GM23338 (cell line): ENCODE data around the gene PPHLN1. TPM values are rescaled to one million over a fixed set of nuclear protein-coding genes. Genes with fewer than 3 reads are reported as not detected.
A peak's percentile ranks its signal among the peaks of the same experiment; 100 is the strongest.

ENCODE experiments used
- ATAC-seq: fragments of 200-7000 bp; cut with Tn5 transposase; 3 replicates; pipeline ENCODE4 v1.9.1; 2020
- DNase-seq: peaks from one replicate; pipeline ENCODE4 v3.0.0-alpha.2; 2015; ENCODE audit warnings: low spot score
- H2AFZ ChIP-seq: fragments of 200-600 bp; sonication (generic); 2 replicates; pipeline ENCODE4 v1.8.0; 2016; ENCODE audit warnings: antibody characterized with exemption, mild to moderate bottlenecking, moderate library complexity
- H3F3A ChIP-seq: fragments of 200-600 bp; sonication (generic); replicated peaks from 2 replicates; pipeline ENCODE4 v1.8.0; 2017; ENCODE audit warnings: antibody characterized with exemption, mixed run types, low read depth
- H3K27ac ChIP-seq: fragments of 200-600 bp; sonication (generic); 2 replicates; pipeline ENCODE4 v1.6.1; 2016; ENCODE audit warnings: low read depth
- H3K27me3 ChIP-seq: fragments of 200-600 bp; sonication (generic); 2 replicates; pipeline ENCODE4 v1.8.0; 2016; ENCODE audit warnings: mild to moderate bottlenecking, mixed run types, moderate library complexity; ENCODE audit not compliant: insufficient read depth
- H3K36me3 ChIP-seq: fragments of 200-600 bp; sonication (generic); 2 replicates; pipeline ENCODE4 v1.8.0; 2016; ENCODE audit warnings: mild to moderate bottlenecking; ENCODE audit not compliant: insufficient read depth
- H3K4me1 ChIP-seq: fragments of 200-600 bp; sonication (generic); 2 replicates; pipeline ENCODE4 v1.8.0; 2016; ENCODE audit warnings: mild to moderate bottlenecking, moderate library complexity; ENCODE audit not compliant: insufficient read depth
- H3K4me2 ChIP-seq: fragments of 200-600 bp; sonication (generic); 2 replicates; pipeline ENCODE4 v1.7.1; 2017; ENCODE audit warnings: mixed run types
- H3K4me3 ChIP-seq: fragments of 200-600 bp; sonication (generic); 2 replicates; pipeline ENCODE4 v1.6.1; 2016; ENCODE audit warnings: mixed run types
- H3K79me2 ChIP-seq: fragments of 200-600 bp; sonication (generic); replicated peaks from 2 replicates; pipeline ENCODE4 v1.8.0; 2017; ENCODE audit warnings: mild to moderate bottlenecking; ENCODE audit not compliant: insufficient read depth
- H3K9me2 ChIP-seq: fragments of 200-600 bp; sonication (generic); 2 replicates; pipeline ENCODE4 v1.8.0; 2017; ENCODE audit not compliant: insufficient read depth
- H4K20me1 ChIP-seq: fragments of 200-600 bp; sonication (generic); replicated peaks from 2 replicates; pipeline ENCODE4 v1.8.0; 2017; ENCODE audit warnings: mild to moderate bottlenecking; ENCODE audit not compliant: insufficient read depth
- H3K27ac Mint-ChIP-seq: 2 replicates; pipeline ENCODE4 v1.8.0; 2020; ENCODE audit warnings: inconsistent platforms, mild to moderate bottlenecking, moderate library complexity, mixed read lengths
- H3K27me3 Mint-ChIP-seq: 3 replicates; pipeline ENCODE4 v1.8.0; 2022; ENCODE audit warnings: low read depth, mild to moderate bottlenecking, moderate library complexity, mixed read lengths, inconsistent platforms; ENCODE audit not compliant: insufficient read depth, poor library complexity
- H3K36me3 Mint-ChIP-seq: 3 replicates; pipeline ENCODE4 v1.8.0; 2021; ENCODE audit warnings: low read depth, mild to moderate bottlenecking, inconsistent platforms, moderate library complexity, mixed read lengths
- H3K4me1 Mint-ChIP-seq: 3 replicates; pipeline ENCODE4 v1.8.0; 2020; ENCODE audit warnings: mild to moderate bottlenecking, inconsistent platforms, mixed read lengths
- H3K4me3 Mint-ChIP-seq: 3 replicates; pipeline ENCODE4 v1.8.0; 2021; ENCODE audit warnings: moderate library complexity, mild to moderate bottlenecking, inconsistent platforms, mixed read lengths
- H3K9me3 Mint-ChIP-seq: 3 replicates; pipeline ENCODE4 v1.8.0; 2020; ENCODE audit warnings: moderate library complexity, mild to moderate bottlenecking, inconsistent platforms, mixed read lengths
- CREB1 ChIP-seq: fragments of 250-450 bp; sonication (Bioruptor Pico); IDR thresholded peaks from 2 replicates; pipeline ENCODE4 v1.5.0; 2020; ENCODE audit warnings: low read depth, mild to moderate bottlenecking, moderate library complexity
- ETS1 ChIP-seq: IDR thresholded peaks from 2 replicates; pipeline ENCODE4 v1.6.1; 2016; ENCODE audit warnings: antibody characterized with exemption
- EZH2 ChIP-seq: fragments of 200-600 bp; sonication (generic); IDR thresholded peaks from one replicate; pipeline ENCODE4 v1.8.0; 2017; ENCODE audit warnings: antibody characterized with exemption, mild to moderate bottlenecking, low read depth; ENCODE audit not compliant: unreplicated experiment
- EZH2phosphoT487 ChIP-seq: fragments of 200-600 bp; sonication (generic); IDR thresholded peaks from one replicate; pipeline ENCODE4 v1.8.1; 2018; ENCODE audit warnings: antibody characterized with exemption; ENCODE audit not compliant: unreplicated experiment
- JUNB ChIP-seq: IDR thresholded peaks from one replicate; pipeline ENCODE4 v1.6.1; 2016; ENCODE audit warnings: antibody characterized with exemption; ENCODE audit not compliant: unreplicated experiment
- NANOG ChIP-seq: IDR thresholded peaks from 2 replicates; pipeline ENCODE4 v1.6.1; 2016; ENCODE audit warnings: antibody characterized with exemption, borderline replicate concordance
- POLR2AphosphoS5 ChIP-seq: IDR thresholded peaks from 2 replicates; pipeline ENCODE4 v1.6.1; 2016; ENCODE audit warnings: antibody characterized with exemption, low read depth
- STAT1 ChIP-seq: IDR thresholded peaks from one replicate; pipeline ENCODE4 v1.6.1; 2016; ENCODE audit warnings: antibody characterized with exemption; ENCODE audit not compliant: unreplicated experiment
- ZNF114 ChIP-seq: fragments of 250-450 bp; sonication (Bioruptor Pico); IDR thresholded peaks from 2 replicates; pipeline ENCODE4 v1.5.0; 2020; ENCODE audit warnings: mild to moderate bottlenecking, moderate library complexity
- ZNF331 ChIP-seq: fragments of 250-450 bp; sonication (Bioruptor Pico); IDR thresholded peaks from 2 replicates; pipeline ENCODE4 v1.5.0; 2020; ENCODE audit warnings: low read depth, mild to moderate bottlenecking, moderate library complexity
- ZNF462 ChIP-seq: fragments of 250-450 bp; sonication (Bioruptor Pico); IDR thresholded peaks from 2 replicates; pipeline ENCODE4 v1.5.0; 2020; ENCODE audit warnings: mild to moderate bottlenecking, moderate library complexity
- polyA plus RNA-seq: library from polyadenylated mRNA; unstranded; fragments of >200 nt; fragmentation: Nextera tagmentation; extraction: Ambion mirVana; gene quantifications from 2 replicates; pipeline ENCODE4 v1.2.1, GENCODE V29; 2016
- total RNA-seq: library from RNA; depleted of rRNA; stranded (reverse); fragments of >200 nt; shearing (Covaris generic); gene quantifications from 2 replicates; pipeline ENCODE4 v1.2.3, GENCODE V29; 2014
- TF ChIP-seq, protein P1 (sequence below), 2 experiments: fragments of 200-600 bp in 1 of 2; sonication (generic) in 1 of 2; conservative IDR thresholded peaks; 2 replicates each; pipeline versions ENCODE4 v1.5.1 to v1.6.1; 2016 to 2017; ENCODE audit warnings: antibody characterized with exemption in 2 of 2, low read depth in 2 of 2, mild to moderate bottlenecking in 2 of 2, moderate library complexity in 1 of 2

The PPHLN1 gene
- total and polyA plus RNA-seq, 2 experiments from 2014 or later: 93.0 to 103 TPM

DNA sequence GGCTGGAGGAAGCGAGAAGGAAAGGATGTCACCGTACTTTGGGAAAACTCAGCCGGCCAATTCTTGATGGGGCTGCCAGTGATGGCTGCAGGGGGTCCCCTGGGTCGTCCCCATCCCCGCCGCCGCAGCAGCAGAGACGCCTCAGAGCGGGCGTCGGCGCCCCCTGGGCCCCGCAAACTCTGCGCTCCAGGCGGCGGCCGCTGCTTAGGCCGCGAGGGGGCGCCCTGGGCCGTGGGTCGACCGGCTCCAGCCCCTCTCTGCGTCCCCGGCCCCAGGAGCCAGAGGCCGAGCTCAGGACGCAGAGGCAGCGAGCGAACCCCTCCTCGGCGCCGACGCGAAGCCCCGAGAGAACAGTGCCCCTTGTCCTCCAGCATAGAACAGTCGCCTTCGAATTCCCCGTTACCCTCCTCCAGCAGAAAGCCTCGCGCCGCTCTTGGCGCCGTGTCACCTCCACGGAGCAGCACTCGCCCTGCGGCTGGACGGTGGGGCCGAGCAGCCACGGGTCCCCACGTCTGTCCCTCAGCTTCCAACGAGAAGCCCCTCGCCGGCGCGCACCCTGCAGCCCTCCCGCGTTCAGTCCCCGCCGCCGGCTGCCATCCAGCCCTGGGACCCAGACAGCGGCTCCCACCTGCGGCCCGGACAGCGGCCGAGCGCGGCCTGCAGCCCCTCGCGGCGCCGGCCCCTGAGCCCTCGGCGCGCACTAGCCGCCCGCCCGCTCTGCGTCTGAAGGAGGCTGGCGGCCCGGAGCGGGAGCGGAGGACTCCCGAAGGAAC is 157.0 kb downstream of the PPHLN1 start:
- ATAC-seq (peak; percentile 73), DNase-seq (peak; percentile 86)
- H3K36me3 ChIP-seq: no peaks in the 10 kb centered on the region
- peaks cover 20% of the 10 kb centered on the region for H3K27me3 Mint-ChIP-seq
- H3K4me3 Mint-ChIP-seq: peak overlapping the region; percentile 93
- peaks cover 5% of the 10 kb centered on the region; the same call in 1 of the 2 replicates for H4K20me1 ChIP-seq
- peaks cover 70% of the 10 kb centered on the region for H3K4me1 Mint-ChIP-seq
- H3K4me3 ChIP-seq: peak overlapping the region; percentile 65
- peak overlapping the region; percentile 84 for H3K4me2 ChIP-seq
- peak overlapping the region; percentile 88 for H3K27ac Mint-ChIP-seq
- peaks cover 46% of the 10 kb centered on the region for H3K79me2 ChIP-seq
- TF ChIP-seq ZNF331 (no peak), POLR2AphosphoS5 (peak; percentile 27; the same call in 1 of the 2 replicates), ETS1 (no peak), EZH2 (no peak), STAT1 (no peak), ZNF114 (CRISPR knock-in tag) (no peak), CREB1 (CRISPR knock-in tag) (0 out of 2 replicates have a peak, but pooled peaks have one; percentile 21), EZH2phosphoT487 (no peak), ZNF462 (CRISPR knock-in tag) (no peak), NANOG (no peak), JUNB (no peak)
- TF ChIP-seq, protein P1, sequence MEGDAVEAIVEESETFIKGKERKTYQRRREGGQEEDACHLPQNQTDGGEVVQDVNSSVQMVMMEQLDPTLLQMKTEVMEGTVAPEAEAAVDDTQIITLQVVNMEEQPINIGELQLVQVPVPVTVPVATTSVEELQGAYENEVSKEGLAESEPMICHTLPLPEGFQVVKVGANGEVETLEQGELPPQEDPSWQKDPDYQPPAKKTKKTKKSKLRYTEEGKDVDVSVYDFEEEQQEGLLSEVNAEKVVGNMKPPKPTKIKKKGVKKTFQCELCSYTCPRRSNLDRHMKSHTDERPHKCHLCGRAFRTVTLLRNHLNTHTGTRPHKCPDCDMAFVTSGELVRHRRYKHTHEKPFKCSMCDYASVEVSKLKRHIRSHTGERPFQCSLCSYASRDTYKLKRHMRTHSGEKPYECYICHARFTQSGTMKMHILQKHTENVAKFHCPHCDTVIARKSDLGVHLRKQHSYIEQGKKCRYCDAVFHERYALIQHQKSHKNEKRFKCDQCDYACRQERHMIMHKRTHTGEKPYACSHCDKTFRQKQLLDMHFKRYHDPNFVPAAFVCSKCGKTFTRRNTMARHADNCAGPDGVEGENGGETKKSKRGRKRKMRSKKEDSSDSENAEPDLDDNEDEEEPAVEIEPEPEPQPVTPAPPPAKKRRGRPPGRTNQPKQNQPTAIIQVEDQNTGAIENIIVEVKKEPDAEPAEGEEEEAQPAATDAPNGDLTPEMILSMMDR (conservative IDR thresholded peaks at IDR 0.05; ENCODE audit: low read depth in 2 of 2): peak; percentile 66 to 90
- no peak overlapping the region for H2AFZ ChIP-seq
- peaks cover 24% of the 10 kb centered on the region for H3K27me3 ChIP-seq
- 0 out of 2 replicates have a peak, but pooled peaks cover 5% of the 10 kb centered on the region for H3F3A ChIP-seq
- H3K36me3 Mint-ChIP-seq: peaks cover 7% of the 10 kb centered on the region; the same call in 2 of the 3 replicates
- H3K4me1 ChIP-seq: peaks cover 46% of the 10 kb centered on the region
- peaks cover 2% of the 10 kb centered on the region; the same call in 1 of the 3 replicates for H3K9me3 Mint-ChIP-seq
- H3K9me2 ChIP-seq: no peaks in the 10 kb centered on the region
- H3K27ac ChIP-seq: no peak overlapping the region
